Stimulated activated CD8-positive, alpha-beta memory T cell treated with anti-CD3 and anti-CD28 coated beads, Interleukin-12 subunit alpha, Interleukin-12 subunit beta, amount 100 ng/mL, for 4 hours (primary cell): ENCODE results near the gene AUP1.
A peak's percentile ranks its signal among the peaks of the same experiment; 100 is the strongest.
"Not testable (repeated sequence)": the region's sequence is repeated elsewhere in the genome, so short reads cannot be mapped to it uniquely, and the experiment has no call there.

Experiments used
- DNase-seq: peaks from one replicate; pipeline ENCODE4 v3.0.0-alpha.2; 2020; ENCODE audit warnings: low read depth

Gene AUP1

GRCh38 chr2:74529357-74530238 is at the start of gene AUP1, which contains the start of gene HTRA2:
Gene AUP1, minus strand, starts transcription at chr2:74529706. Its CDS starts 77 bp downstream, at chr2:74529629.
Gene HTRA2, plus strand, starts transcription at chr2:74529933. Its CDS starts 74 bp downstream, at chr2:74530007.
- DNase-seq: peak; percentile 78

GRCh38 chr2:74578408-74578807 is 48.9 kb upstream of the AUP1 start:
- DNase-seq: no peak

- DNase-seq: no peak
Observed at GRCh38 chr2:74577448-74577847, 47.9 kb upstream of the AUP1 start.

GRCh38 chr2:74576863-74577229 is 47.3 kb upstream of the AUP1 start:
- no peak for DNase-seq

GRCh38 chr2:74576211-74576862 is 46.8 kb upstream of the AUP1 start:
- no peak for DNase-seq

- no peak for DNase-seq
Observed at GRCh38 chr2:74575320-74575719, 45.8 kb upstream of the AUP1 start.

GRCh38 chr2:74573747-74574562 is 44.4 kb upstream of the AUP1 start:
- DNase-seq: no peak

GRCh38 chr2:74572178-74572925 is 42.8 kb upstream of the AUP1 start:
- DNase-seq: no peak

GRCh38 chr2:74571058-74571457 is 41.6 kb upstream of the AUP1 start:
- DNase-seq: no peak

GRCh38 chr2:74569686-74570085 is 40.2 kb upstream of the AUP1 start:
- no peak for DNase-seq

GRCh38 chr2:74567881-74568280 is 38.4 kb upstream of the AUP1 start:
- no peak for DNase-seq

- DNase-seq: no peak
Observed at GRCh38 chr2:74566754-74567085, 37.2 kb upstream of the AUP1 start.

- no peak for DNase-seq
Observed at GRCh38 chr2:74566076-74566753, 36.7 kb upstream of the AUP1 start.

GRCh38 chr2:74564222-74564621 is 34.7 kb upstream of the AUP1 start:
- DNase-seq: no peak

GRCh38 chr2:74562126-74562775 is 32.7 kb upstream of the AUP1 start:
- DNase-seq: no peak

GRCh38 chr2:74561022-74561421 is 31.5 kb upstream of the AUP1 start:
- not testable (repeated sequence) for DNase-seq

GRCh38 chr2:74560591-74560990 is 31.1 kb upstream of the AUP1 start:
- DNase-seq: no peak

- DNase-seq: no peak
Observed at GRCh38 chr2:74559912-74560311, 30.4 kb upstream of the AUP1 start.

GRCh38 chr2:74558284-74559230 is 29.1 kb upstream of the AUP1 start:
- DNase-seq: no peak
